GM13977 (cell line): Measurements from ENCODE around the gene GRAMD1B.

ENCODE experiments used
- DNase-seq: peaks from one replicate; pipeline ENCODE4 v3.0.0; 2012; ENCODE audit warnings: low spot score
- in situ Hi-C: fragments of 300-500 bp; cut with MboI; formaldehyde crosslinking; loops from one replicate; pipeline ENCODE4 v1.12.0; 2022; ENCODE audit warnings: low sequenced_read_pairs, low pct_unique_long_range_greater_than_20kb, mixed read lengths, inconsistent platforms; ENCODE audit not compliant: unreplicated experiment
- TF ChIP-seq, protein P1 (sequence below): IDR thresholded peaks from 2 replicates; pipeline ENCODE4 v1.5.1; 2012; ENCODE audit warnings: mild to moderate bottlenecking, control low read depth; ENCODE audit not compliant: insufficient read depth; ENCODE audit errors: extremely low read depth, missing control alignments

Gene GRAMD1B

DNA sequence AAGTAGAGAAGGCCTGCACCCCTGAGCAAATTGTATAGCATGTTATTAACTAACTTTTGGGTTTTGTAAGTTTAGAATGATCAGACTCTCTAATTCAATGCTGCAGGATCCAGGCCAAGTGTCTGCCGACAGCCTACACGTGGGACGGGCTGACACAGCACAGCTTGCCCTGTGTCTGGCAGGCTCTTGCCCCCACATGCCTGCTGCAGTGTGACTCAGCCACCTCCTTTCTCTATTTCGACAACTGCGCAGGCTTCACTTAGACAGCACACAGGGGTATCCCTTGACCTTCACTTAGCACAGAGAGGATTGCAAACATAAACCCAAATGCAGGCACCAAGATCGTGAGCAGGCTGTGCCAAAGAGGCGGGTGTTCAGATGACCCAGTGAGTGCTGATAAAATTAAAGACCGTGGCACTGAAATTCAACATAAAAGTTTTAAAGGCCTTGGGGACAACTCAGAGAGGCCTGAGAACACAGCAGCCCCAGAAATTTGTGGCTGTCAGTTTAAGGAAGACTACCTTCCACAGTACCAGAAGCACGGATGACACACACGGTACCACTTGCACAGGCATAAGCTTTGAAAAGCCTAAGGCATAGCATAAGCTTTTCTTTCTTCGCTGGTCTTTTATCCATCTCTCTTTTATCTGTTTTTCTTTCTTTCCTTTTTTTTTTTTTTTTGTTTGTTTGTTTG is 186.6 kb downstream of the GRAMD1B start:
- in situ Hi-C loops, result no loop called here
- TF ChIP-seq, protein P1, sequence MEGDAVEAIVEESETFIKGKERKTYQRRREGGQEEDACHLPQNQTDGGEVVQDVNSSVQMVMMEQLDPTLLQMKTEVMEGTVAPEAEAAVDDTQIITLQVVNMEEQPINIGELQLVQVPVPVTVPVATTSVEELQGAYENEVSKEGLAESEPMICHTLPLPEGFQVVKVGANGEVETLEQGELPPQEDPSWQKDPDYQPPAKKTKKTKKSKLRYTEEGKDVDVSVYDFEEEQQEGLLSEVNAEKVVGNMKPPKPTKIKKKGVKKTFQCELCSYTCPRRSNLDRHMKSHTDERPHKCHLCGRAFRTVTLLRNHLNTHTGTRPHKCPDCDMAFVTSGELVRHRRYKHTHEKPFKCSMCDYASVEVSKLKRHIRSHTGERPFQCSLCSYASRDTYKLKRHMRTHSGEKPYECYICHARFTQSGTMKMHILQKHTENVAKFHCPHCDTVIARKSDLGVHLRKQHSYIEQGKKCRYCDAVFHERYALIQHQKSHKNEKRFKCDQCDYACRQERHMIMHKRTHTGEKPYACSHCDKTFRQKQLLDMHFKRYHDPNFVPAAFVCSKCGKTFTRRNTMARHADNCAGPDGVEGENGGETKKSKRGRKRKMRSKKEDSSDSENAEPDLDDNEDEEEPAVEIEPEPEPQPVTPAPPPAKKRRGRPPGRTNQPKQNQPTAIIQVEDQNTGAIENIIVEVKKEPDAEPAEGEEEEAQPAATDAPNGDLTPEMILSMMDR, result no peak
- no peak for DNase-seq

DNA sequence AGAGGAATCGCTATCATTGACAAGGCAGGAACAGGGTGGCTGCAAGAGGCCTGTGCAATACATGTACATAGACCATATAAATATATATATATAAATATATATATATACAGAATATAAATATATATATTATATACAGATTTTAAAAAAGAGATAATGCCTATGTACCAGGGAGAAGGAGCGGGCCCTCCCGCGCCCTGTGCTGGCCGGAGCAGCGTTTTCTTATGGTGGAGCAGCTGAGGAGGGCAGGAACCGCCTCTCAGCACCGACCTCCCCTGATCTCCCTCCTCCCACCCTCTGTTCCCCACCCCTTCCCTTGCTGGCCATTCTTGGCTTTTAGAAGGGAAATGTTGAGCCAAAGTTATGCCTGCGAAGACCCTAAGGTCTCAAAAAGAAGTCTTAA is 192.5 kb downstream of the GRAMD1B start:
- in situ Hi-C loops, result no loop called here
- no peak for DNase-seq
- TF ChIP-seq, protein P1, result no peak

DNA sequence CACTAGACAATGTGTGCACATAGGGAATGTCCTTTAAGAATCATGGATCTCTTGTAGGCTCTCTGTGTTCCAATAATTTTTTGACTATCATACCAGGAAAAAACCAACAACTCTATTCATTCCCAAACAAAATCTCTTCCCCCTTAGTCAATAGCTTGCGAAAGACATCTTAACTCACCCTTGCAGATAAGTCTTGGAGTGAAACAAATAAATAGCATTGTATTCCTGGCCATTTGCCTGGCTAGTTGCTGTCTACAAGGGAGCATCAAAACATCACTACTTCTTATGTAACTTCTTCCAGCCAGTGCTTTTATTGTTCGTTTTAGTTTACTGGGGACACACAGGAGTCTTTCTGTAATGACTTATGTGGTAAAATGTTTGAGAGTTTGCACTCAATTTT is 194.9 kb downstream of the GRAMD1B start:
- in situ Hi-C loops, result no loop called here
- TF ChIP-seq, protein P1, result no peak
- DNase-seq, result no peak

DNA sequence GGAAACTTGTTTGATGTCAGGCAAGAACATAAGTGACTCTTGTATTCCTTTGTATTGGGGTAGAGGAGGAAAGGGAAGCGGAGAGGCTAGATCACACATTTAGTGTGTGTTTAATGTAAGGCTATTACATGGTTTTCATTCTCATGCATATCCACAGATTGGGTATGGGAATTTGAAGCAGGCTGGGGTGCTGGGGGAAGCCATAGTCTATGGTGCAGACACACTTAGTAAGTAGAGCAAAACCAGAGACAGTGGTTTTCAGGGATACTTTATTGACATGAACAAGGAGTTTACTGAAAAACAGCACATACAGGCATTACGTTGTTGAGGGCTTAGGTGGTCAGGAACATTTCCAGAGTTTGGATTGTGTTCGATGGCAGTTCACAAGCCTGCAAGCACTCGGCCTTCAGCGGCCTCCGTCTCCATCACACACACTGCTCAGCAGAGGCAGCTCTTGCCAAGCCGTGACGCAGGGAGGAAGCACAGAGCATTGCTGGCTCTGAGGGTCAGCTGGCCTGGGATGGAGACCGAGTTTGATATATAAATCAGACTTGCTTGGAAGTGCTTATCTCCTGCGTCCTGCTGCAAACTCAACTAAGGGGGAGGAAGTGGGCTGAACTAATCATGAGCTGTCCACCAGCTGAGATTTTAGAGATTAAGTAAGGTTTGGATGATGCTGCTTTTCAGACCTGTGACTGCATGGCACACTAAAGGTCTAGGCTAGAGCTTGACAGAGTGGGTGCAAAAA is 199.0 kb downstream of the GRAMD1B start:
- DNase-seq, result no peak
- in situ Hi-C loops, result no loop called here
- TF ChIP-seq, protein P1, result no peak

DNA sequence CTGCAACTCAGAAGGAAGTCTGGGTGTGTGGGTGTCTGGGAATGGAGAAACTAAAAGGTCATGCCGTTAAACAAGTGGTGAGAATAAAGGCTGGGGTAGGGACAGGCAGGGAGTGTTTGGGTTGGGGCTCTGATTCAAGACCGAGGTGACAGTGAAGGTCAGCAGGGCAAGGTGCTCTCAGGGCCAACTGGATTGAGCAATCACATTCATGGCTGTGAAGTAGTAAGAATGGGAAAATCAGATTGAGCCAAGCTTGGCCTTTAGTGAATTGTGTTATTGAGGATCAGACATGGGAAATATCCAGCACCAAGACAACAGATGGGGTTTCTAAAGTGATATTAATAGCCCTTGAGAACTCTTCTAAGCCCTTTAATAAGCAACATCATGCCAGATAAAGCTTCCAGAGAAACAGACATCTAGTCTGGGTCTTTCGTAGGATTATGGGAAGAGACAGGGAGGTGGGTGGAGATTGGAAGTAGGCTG is 200.1 kb downstream of the GRAMD1B start:
- TF ChIP-seq, protein P1, result no peak
- in situ Hi-C loops, result no loop called here
- DNase-seq, result no peak

DNA sequence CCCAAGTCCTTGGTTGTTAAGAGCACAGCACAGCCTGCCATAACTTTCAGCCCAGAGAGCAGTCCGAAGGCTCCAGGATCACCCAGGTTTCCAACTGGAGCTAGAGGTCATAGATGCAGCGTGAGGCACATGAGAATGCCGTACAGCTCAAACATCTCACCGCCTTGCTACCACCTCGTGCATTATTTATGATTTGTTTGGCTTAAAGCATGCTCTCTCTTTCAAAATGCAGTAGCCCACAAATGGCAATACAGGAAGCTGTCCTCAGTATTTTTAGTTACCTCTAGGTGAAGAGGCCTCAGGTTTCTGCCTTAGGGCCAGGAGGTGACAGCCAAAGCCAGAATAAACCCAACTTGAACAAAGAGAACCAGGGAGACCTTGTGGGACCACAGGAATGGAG is 210.0 kb downstream of the GRAMD1B start:
- TF ChIP-seq, protein P1, result no peak
- DNase-seq, result no peak
- in situ Hi-C loops, result no loop called here
